ENCODE measurements around the gene WARS2.

DNA sequence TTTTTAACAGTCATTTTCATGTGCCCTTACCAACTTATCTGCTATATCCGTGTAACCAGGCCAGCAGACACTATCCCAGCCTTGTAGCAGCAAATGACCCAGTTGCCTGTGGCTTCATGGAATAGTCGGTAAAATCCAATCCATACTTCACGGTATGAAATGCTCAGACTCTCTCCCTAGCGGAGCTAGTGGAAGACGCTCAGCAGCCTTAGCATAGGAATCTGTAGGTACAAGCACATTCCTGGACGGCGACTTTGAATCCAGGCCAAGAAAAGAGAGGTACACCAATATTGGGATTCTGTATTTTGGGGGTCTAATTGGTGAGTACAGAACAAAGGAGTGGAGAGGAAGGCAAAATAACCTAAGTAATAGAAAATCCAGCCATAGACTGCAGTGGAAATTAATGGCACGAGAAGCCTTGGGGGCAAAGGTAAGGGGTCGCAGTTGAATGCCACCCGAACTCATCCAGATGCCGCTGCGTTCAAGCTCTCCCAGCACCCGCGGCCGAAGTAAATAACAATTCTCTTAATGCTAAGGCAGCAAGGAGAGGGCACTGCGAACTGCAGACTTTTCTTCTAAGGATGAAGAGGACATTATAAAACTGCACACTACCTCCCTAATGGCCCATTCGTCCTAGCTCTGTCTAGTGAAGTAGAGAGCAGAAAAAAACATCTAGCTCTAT is 134.6 kb downstream of the WARS2 start:
- TF ChIP-seq, protein P1, sequence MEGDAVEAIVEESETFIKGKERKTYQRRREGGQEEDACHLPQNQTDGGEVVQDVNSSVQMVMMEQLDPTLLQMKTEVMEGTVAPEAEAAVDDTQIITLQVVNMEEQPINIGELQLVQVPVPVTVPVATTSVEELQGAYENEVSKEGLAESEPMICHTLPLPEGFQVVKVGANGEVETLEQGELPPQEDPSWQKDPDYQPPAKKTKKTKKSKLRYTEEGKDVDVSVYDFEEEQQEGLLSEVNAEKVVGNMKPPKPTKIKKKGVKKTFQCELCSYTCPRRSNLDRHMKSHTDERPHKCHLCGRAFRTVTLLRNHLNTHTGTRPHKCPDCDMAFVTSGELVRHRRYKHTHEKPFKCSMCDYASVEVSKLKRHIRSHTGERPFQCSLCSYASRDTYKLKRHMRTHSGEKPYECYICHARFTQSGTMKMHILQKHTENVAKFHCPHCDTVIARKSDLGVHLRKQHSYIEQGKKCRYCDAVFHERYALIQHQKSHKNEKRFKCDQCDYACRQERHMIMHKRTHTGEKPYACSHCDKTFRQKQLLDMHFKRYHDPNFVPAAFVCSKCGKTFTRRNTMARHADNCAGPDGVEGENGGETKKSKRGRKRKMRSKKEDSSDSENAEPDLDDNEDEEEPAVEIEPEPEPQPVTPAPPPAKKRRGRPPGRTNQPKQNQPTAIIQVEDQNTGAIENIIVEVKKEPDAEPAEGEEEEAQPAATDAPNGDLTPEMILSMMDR (IDR thresholded peaks at IDR 0.05): no peak
- no peak for TF ChIP-seq ZFX (IDR thresholded peaks at IDR 0.05; ENCODE audit: borderline replicate concordance)
